ENCODE results near the gene ABLIM2.

The ABLIM2 gene

GRCh38 chr4:7956270-7956808, 202.3 kb downstream of the ABLIM2 start:
- no peak for TF ChIP-seq ZFX (IDR thresholded peaks at IDR 0.05)
- TF ChIP-seq, protein P1, sequence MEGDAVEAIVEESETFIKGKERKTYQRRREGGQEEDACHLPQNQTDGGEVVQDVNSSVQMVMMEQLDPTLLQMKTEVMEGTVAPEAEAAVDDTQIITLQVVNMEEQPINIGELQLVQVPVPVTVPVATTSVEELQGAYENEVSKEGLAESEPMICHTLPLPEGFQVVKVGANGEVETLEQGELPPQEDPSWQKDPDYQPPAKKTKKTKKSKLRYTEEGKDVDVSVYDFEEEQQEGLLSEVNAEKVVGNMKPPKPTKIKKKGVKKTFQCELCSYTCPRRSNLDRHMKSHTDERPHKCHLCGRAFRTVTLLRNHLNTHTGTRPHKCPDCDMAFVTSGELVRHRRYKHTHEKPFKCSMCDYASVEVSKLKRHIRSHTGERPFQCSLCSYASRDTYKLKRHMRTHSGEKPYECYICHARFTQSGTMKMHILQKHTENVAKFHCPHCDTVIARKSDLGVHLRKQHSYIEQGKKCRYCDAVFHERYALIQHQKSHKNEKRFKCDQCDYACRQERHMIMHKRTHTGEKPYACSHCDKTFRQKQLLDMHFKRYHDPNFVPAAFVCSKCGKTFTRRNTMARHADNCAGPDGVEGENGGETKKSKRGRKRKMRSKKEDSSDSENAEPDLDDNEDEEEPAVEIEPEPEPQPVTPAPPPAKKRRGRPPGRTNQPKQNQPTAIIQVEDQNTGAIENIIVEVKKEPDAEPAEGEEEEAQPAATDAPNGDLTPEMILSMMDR (conservative IDR thresholded peaks at IDR 0.05) = no peak
- H3K27ac ChIP-seq = no peak overlapping the region

DNA sequence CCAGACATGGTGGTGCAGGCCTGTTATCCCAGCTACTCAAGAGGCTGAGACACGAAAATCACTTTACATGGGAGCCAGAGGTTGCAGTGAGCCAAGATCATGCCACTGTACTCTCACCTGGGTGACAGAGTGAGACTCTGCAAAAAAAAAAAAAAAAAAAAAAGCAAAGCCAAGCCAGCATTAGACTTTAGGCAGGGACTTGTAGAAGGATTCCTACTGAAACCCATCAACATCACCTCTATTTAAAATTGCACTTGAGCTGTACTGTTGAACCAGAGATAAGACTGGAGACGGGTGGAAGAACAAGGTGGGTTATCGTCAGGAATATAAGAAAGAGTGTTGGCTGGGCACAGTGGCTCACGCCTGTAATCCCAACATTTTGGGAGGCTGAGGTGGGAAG, 203.2 kb downstream of the ABLIM2 start:
- no peak for TF ChIP-seq ZFX (IDR thresholded peaks at IDR 0.05)
- TF ChIP-seq, protein P1 (conservative IDR thresholded peaks at IDR 0.05) = no peak
- no peak overlapping the region for H3K27ac ChIP-seq

- no peak overlapping the region for H3K27ac ChIP-seq
- TF ChIP-seq, protein P1 (conservative IDR thresholded peaks at IDR 0.05) = no peak
- TF ChIP-seq ZFX (IDR thresholded peaks at IDR 0.05) = no peak
Measured at GRCh38 chr4:7952615-7953014, 206.0 kb downstream of the ABLIM2 start.

- no peak overlapping the region for H3K27ac ChIP-seq
- no peak for TF ChIP-seq ZFX (IDR thresholded peaks at IDR 0.05)
- TF ChIP-seq, protein P1 (conservative IDR thresholded peaks at IDR 0.05) = no peak
Measured at GRCh38 chr4:7950301-7951092, 208.1 kb downstream of the ABLIM2 start.

- H3K27ac ChIP-seq = no peak overlapping the region
- TF ChIP-seq, protein P1 (conservative IDR thresholded peaks at IDR 0.05) = no peak
- TF ChIP-seq ZFX (IDR thresholded peaks at IDR 0.05) = no peak
Measured at GRCh38 chr4:7949759-7950158, 208.9 kb downstream of the ABLIM2 start.

- H3K27ac ChIP-seq = no peak overlapping the region
- no peak for TF ChIP-seq ZFX (IDR thresholded peaks at IDR 0.05)
- TF ChIP-seq, protein P1 (conservative IDR thresholded peaks at IDR 0.05) = no peak
Measured at GRCh38 chr4:7947927-7948326, 210.7 kb downstream of the ABLIM2 start.

DNA sequence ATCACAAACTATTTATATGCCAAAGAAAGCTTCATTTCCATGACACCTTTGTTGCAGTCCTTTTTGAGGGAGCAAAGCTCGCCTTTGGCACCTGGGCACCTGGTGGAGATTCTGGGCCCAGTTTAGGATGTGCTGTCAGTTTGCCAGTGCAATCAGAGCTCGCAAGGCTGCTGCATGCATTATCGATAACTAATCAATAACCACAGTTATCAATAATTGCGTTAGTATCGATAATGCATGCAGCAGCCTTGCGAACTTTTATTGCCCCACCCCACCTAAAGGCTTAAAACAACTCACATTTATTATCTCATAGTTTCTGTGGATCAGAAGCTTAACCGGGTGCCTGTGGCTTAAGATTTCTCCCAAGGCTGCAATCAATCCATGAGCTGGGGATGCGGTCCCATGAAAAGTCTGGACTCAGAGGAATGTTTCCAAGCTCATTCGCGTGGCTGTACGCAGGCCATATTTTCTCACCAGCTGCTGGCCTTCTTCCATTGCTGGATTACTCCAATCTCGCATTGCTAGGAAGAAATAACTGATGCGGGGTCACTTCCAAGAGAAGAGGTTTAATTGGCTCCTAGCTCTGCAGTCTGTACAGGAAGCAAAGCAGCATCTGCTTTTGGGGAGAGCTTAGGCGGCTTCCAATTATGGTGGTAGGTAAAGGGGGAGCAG, 212.8 kb downstream of the ABLIM2 start:
- no peak for TF ChIP-seq ZFX (IDR thresholded peaks at IDR 0.05)
- TF ChIP-seq, protein P1 (conservative IDR thresholded peaks at IDR 0.05) = no peak

More for the DNA sequence above, 212.8 kb downstream of the ABLIM2 start:
- no peak overlapping the region for H3K27ac ChIP-seq

All from C4-2B (cell line).